Measurements from ENCODE around the gene NAV2.
"Not testable (repeated sequence)": the region's sequence is repeated elsewhere in the genome, so short reads cannot be mapped to it uniquely, and the experiment has no call there.

- TF ChIP-seq CTCF, POLR2A (IDR thresholded peaks at IDR 0.05): not testable (repeated sequence)
Observed at GRCh38 chr11:20128528-20128825, 415.8 kb downstream of the NAV2 start.
